ENCODE results near the gene CTRL.

Gene CTRL

DNA sequence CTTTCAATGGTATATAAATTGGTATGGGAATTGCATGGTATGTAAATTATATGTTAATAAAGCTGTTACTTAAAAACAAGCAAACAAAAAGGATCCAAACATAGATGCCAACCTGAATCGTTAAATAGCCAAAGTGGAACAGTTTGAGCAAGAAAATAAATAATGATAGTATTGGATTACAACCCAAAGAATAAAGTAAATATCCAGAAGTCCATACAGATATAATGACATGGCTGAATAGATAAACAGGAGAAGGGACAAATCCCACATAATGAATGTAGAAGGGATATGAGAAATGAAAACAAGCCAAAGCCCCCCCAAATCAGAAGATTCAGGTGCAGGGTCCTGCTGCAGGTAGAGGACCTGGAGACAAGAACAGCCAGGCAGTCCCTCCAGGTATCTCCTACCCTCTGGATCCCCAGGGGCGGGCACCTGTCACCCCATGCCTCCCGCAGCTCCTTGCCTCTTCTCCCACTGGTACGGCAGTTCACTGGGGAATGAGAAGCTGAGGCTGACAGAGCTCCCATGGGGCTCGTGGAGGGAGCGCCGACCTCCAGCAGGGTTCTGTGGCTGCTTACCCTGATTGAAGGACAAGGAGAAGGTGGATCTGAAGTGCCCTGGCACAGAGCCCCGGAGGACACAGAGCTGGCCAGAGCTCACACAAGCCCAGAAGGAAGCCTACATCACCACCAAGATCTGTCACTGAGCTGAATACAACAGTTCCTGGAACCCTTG, 22.1 kb upstream of the CTRL start:
- CTCF ChIA-PET: interaction anchor here (0.9 to 1.7 kb wide), 2 partner anchors 11 to 12 kb away, joined by 3 to 5 read pairs; no protein-coding TSS in a partner anchor
- Mint-ChIP-seq H3K4me3 (no peak overlapping the region), H3K27ac (no peak overlapping the region), H3K27me3 (no peaks in the 10 kb centered on the region), H3K36me3 (peaks cover 13% of the 10 kb centered on the region), H3K9me3 (no peaks in the 10 kb centered on the region), H3K4me1 (peaks cover 3% of the 10 kb centered on the region)
- DNase-seq: no peak

DNA sequence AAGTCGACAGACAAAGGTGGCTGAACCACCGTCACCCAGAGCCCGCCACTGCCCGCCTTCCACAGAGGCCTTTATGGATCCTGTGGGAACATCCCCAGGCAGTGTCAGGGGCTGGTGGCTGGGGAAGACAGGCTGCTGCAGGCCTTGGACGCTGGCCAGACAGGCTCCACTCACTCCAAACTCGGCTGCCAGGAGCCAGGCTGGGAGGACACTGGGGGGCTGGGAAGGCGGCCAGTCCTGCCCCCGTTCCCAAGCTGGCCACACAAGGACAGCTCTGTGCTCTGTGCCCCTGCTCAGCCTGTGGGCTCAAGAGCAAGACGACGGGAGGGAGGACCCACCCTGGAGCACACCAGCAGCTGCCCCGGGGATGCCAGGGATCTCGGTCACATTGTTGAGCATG, 19.8 kb upstream of the CTRL start:
- Mint-ChIP-seq H3K9me3 (no peaks in the 10 kb centered on the region), H3K27ac (no peak overlapping the region), H3K27me3 (no peaks in the 10 kb centered on the region), H3K4me1 (peaks cover 3% of the 10 kb centered on the region), H3K4me3 (no peak overlapping the region), H3K36me3 (peaks cover 10% of the 10 kb centered on the region)
- DNase-seq: no peak
- CTCF ChIA-PET: no interaction called here

DNA sequence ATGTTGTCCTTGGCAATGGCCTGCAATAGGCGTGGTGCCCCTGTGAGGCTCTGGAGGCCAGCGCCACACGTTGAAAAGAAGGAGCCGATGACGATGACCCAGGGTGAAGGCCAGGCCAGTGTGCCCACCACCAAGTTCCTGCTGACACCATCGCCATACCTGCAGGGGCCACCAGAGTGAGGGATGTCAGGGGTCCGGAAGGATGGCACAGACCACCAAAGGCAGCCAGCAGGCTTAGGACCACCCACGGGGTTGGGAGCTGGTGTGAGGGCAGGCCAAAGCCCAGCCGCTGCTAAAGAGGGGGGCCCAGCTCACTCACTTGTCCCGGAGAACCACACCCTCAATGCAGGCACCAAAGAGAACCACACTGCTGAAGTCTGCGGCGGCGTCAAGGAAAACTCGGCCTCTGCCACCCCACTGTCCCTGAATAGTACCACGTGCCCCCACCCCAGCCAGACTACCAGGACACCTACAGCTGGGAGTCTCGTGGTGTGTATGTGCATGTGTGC, 18.7 kb upstream of the CTRL start:
- Mint-ChIP-seq H3K4me1 (peaks cover 3% of the 10 kb centered on the region), H3K36me3 (peaks cover 10% of the 10 kb centered on the region), H3K27me3 (no peaks in the 10 kb centered on the region), H3K4me3 (no peak overlapping the region), H3K9me3 (no peaks in the 10 kb centered on the region), H3K27ac (peak overlapping the region; percentile 37)
- CTCF ChIA-PET: no interaction called here
- no peak for DNase-seq

DNA sequence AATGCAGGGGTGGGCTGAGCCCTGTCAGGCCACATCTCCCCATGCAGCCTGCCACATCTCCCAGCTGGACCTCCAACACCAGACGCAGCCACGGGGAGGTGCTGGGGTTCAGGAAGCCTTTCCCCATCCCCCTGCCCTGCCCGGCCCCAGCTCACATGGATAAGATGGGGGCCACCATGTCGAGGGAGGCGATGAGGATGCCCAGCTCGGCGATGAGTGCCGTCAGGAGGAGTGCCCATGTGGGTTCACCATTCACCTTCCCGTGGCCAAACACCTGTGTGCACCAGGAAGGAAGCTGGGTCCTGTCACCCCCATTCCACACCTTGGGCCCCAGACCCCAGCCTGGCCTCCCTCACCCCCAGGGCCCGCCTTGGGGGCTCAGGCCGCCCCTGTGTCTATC, 18.0 kb upstream of the CTRL start:
- peaks cover 3% of the 10 kb centered on the region for H3K4me1 Mint-ChIP-seq
- CTCF ChIA-PET: no interaction called here

DNA sequence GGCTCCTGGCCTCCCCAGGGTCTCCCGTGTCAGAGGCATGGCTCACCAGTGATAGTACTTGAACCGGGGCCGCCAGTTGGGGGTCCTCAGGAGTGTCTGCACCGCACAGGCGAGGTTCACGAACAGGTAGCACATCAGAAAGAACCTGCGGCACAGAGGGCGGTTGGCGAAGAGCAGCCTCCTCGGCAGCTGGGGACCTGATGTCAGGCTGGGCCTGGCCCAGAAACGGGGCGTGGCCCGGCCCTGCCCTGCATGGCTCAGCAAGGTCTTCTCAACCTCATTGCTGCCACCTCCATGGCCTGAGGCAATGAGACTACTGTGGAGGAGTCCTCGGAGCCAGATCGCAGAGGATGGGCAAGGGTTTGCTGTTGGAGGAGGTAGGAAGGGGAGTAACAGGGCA, 16.4 kb upstream of the CTRL start:
- no peaks in the 10 kb centered on the region for H3K27me3 Mint-ChIP-seq
- H3K4me1 Mint-ChIP-seq: peaks cover 3% of the 10 kb centered on the region
- H3K4me3 Mint-ChIP-seq: no peak overlapping the region
- H3K9me3 Mint-ChIP-seq: no peaks in the 10 kb centered on the region
- H3K27ac Mint-ChIP-seq: no peak overlapping the region
- no peak for DNase-seq
- CTCF ChIA-PET: interaction anchor here (0.6 to 1.1 kb wide), 2 partner anchors 11 to 353 kb away, joined by 3 read pairs; partner anchors contain the start of gene PSMB10
- H3K36me3 Mint-ChIP-seq: peaks cover 9% of the 10 kb centered on the region

More for the DNA sequence above, 18.0 kb upstream of the CTRL start:
- H3K27ac Mint-ChIP-seq: no peak overlapping the region
- no peaks in the 10 kb centered on the region for H3K27me3 Mint-ChIP-seq
- DNase-seq: no peak
- H3K36me3 Mint-ChIP-seq: peaks cover 10% of the 10 kb centered on the region
- no peaks in the 10 kb centered on the region for H3K9me3 Mint-ChIP-seq
- no peak overlapping the region for H3K4me3 Mint-ChIP-seq

DNA sequence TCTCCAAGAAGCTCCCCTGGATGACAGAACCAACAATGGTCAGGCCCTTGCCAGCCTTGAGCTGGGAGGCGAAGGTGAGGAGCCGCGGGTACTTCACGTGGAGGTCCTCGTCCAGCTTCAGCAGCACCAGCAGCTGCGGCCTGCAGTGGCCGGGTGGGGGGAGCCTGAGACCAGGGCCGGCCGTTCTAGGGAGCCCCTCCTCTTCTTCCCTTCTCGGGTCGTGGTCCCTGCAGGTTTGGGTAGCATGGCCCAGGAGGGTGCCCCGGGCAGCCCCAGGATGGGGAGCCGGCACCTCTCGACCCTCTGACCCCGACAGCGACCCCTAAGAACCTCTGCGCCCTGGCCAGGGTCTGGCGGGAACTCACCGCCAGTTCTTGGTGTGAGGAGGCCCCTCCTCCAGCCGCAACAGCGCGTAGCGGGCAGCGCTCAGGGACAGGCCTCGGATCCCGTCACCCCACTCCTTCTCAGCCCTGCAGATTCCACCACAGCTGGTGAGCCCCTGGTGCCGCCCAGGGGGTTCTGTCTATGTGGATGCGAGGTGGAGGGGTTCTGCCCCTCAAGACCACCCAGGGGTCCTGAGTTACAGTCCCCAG, 15.4 kb upstream of the CTRL start:
- CTCF ChIA-PET: interaction anchor here (1.1 kb wide), 1 partner anchor 10 kb away, joined by 3 read pairs; the partner anchor contains the start of gene PSMB10
- Mint-ChIP-seq H3K4me1 (peaks cover 3% of the 10 kb centered on the region), H3K36me3 (peaks cover 9% of the 10 kb centered on the region), H3K27ac (no peak overlapping the region), H3K9me3 (no peaks in the 10 kb centered on the region), H3K27me3 (no peaks in the 10 kb centered on the region), H3K4me3 (no peak overlapping the region)
- DNase-seq: no peak

DNA sequence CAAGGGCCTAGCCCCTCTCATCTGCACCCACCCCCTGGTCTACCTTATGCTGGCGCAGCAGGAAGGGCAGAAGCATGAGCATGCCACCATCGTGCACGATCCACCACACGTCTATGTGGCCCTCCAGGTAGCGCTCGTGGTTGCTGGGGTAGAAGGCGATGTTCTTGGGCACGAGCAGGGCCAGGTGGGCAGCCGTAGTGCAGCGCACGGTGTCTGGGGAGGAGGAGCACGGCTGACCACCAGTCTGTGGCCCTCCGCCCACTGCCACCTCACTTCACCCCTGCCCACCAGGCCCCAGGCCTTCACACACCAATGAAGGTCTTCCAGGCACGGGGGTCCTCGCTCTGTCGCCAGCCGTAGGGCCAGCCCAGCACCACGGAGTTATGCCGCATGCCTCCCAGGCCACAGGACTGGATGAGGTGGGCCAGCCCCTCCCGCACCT, 14.5 kb upstream of the CTRL start:
- peaks cover 9% of the 10 kb centered on the region for H3K36me3 Mint-ChIP-seq
- no peak overlapping the region for H3K27ac Mint-ChIP-seq
- DNase-seq: no peak
- no peaks in the 10 kb centered on the region for H3K9me3 Mint-ChIP-seq
- CTCF ChIA-PET: interaction anchor here (0.8 to 1.0 kb wide), 2 partner anchors 49 to 94 kb away, joined by 3 to 4 read pairs; no protein-coding TSS in a partner anchor
- no peak overlapping the region for H3K4me3 Mint-ChIP-seq
- peaks cover 11% of the 10 kb centered on the region for H3K4me1 Mint-ChIP-seq
- no peaks in the 10 kb centered on the region for H3K27me3 Mint-ChIP-seq

DNA sequence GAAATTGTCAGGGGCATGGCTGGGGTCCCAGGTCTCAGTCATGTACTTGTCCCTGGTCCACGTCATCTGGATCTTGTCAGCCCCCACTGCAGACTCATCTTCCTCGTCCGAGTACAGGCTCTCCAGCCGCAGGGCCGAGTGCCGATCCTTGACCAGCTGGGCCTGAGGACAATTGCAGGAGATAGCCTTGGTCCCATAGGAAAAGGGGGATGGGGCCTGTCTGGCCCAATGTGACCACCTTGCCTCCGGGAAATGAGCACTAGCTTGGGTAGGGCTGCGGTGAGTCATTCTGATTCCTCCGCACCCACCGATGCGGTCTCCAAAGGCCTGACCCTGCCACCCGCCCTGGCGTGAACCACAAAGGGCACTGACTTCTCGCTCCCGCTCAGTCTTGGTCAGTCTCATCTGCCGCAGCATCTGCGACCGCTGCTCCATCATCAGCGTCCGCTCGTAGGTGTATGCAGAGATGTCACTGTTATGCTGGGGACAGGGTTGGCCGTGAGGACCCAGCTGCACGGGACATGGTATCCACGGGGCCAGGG, 13.8 kb upstream of the CTRL start:
- H3K9me3 Mint-ChIP-seq: no peaks in the 10 kb centered on the region

DNA sequence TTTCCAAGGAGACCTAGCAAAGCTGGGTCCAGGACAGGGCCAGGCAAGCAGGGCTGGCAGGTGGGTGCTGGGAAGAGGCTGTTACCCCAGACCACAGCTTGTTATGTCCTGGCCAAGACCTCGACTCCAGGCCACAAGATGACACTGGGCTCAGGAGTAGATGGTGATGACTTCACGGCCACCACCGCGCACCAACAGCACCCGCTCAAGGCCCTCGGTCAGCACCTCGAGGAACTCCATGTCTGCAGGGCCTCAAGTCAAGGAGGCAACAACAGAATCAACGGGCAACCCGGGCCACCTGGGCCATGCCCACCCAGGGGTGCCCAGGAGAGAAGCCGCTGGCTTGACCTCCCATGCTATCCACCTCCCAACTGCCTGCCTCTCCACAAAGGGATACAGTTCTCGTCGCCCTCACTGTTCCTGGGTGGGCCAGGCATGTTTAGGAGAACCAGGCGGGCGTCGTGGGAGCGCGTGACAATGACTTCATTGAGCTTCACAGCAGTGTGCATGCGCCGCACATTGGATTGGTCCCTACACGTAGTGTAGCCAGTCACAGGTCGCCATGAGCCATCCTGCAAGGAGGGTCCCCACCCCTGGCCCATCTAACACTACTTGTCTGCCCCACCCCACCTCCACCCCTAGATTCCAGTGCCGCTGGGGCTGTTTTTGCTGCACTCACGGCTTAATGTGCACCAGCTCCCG, 13.2 kb upstream of the CTRL start:
- peaks cover 24% of the 10 kb centered on the region for H3K4me1 Mint-ChIP-seq
- no peaks in the 10 kb centered on the region for H3K27me3 Mint-ChIP-seq
- H3K36me3 Mint-ChIP-seq: peaks cover 16% of the 10 kb centered on the region
- no peak for DNase-seq
- CTCF ChIA-PET: interaction anchor here (0.8 kb wide), 1 partner anchor 95 kb away, joined by 4 read pairs; no protein-coding TSS in a partner anchor
- H3K9me3 Mint-ChIP-seq: no peaks in the 10 kb centered on the region
- no peak overlapping the region for H3K27ac Mint-ChIP-seq
- no peak overlapping the region for H3K4me3 Mint-ChIP-seq

More for the DNA sequence above, 13.8 kb upstream of the CTRL start:
- H3K36me3 Mint-ChIP-seq: peaks cover 10% of the 10 kb centered on the region
- CTCF ChIA-PET: interaction anchor here (0.8 kb wide), 1 partner anchor 95 kb away, joined by 4 read pairs; no protein-coding TSS in a partner anchor
- H3K4me3 Mint-ChIP-seq: no peak overlapping the region
- no peak for DNase-seq
- H3K27ac Mint-ChIP-seq: peak overlapping the region; percentile 14
- peaks cover 18% of the 10 kb centered on the region for H3K4me1 Mint-ChIP-seq
- no peaks in the 10 kb centered on the region for H3K27me3 Mint-ChIP-seq

DNA sequence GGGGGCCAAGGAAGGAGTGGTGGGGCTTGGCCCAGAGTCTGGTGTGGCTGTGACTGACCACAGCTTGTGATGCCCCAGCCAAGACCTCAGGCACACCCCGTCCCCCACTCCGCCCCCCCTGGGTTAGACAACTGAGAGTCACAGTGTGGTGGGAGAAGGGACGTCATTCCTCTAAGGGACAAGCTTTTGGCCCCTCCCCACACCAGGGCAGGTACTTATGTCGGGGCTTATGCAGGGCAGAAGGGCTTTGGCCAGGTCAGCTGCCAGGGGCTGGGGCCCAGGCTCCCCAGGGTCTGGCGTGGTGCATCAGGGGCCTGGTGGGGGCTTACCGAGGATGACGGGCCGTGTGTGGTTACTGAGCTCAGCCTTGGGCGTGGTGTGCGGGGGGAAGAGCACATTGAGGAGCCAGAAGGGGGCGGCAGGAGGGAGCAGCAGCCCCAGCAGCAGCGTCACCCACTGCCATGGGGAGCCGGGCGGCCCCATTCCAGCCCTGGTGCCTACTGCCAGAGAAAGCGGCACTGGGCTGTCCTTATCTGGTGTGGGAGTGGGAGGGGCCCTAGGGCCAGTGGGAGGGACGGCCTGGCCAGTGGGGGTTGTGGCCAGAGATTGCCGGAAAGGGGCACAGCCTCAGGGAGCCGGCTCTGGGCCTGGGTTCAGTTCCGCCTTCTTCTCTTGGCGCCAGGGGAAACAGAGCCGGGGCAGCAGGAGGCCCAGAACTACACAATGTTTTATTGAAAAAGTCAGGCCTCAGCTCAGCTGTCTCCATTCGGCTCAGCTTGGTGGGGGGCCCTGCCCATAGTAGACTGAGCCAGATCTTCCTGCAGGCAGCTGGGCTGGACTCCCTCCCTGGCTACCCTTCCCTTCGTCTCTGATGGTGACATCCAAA, 12.2 kb upstream of the CTRL start, which contains the start of gene LCAT:
TSS of gene LCAT (minus strand) at position 502 of the 886 bp plus-strand sequence. CDS start at position 483, 19 bp downstream.
- CTCF ChIA-PET: no interaction called here
- Mint-ChIP-seq H3K36me3 (peaks cover 16% of the 10 kb centered on the region), H3K9me3 (no peaks in the 10 kb centered on the region), H3K27ac (peak within 1 kb of the TSS; percentile 58), H3K4me1 (peaks cover 33% of the 10 kb centered on the region), H3K4me3 (no peak within 1 kb of the TSS), H3K27me3 (no peaks in the 10 kb centered on the region)
- no peak for DNase-seq

DNA sequence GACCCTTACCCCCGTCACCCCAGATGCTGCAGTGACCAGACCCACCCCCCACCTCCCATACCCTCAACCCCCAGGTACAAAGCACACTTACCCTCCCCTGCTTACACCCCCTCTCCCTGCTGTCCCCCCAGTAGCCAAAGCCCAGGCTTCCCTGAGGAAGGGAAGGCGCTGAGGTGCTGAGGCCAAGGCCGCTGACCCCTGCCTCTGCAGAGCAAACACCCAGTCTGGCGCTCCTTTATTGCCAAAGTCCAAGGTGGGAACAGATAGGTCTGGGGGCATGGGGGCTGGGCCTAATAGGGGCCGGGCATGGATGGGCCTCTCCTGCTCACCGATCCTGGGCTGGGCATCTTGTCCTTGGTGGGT, 11.6 kb upstream of the CTRL start:
- Mint-ChIP-seq H3K27me3 (no peaks in the 10 kb centered on the region), H3K4me1 (peaks cover 34% of the 10 kb centered on the region), H3K4me3 (no peak overlapping the region), H3K9me3 (no peaks in the 10 kb centered on the region), H3K27ac (peak overlapping the region; percentile 58), H3K36me3 (peaks cover 16% of the 10 kb centered on the region)
- CTCF ChIA-PET: interaction anchor here (1.0 to 2.5 kb wide), 5 partner anchors 10 to 280 kb away, joined by 3 to 11 read pairs (median 5); no protein-coding TSS in a partner anchor
- DNase-seq: no peak

DNA sequence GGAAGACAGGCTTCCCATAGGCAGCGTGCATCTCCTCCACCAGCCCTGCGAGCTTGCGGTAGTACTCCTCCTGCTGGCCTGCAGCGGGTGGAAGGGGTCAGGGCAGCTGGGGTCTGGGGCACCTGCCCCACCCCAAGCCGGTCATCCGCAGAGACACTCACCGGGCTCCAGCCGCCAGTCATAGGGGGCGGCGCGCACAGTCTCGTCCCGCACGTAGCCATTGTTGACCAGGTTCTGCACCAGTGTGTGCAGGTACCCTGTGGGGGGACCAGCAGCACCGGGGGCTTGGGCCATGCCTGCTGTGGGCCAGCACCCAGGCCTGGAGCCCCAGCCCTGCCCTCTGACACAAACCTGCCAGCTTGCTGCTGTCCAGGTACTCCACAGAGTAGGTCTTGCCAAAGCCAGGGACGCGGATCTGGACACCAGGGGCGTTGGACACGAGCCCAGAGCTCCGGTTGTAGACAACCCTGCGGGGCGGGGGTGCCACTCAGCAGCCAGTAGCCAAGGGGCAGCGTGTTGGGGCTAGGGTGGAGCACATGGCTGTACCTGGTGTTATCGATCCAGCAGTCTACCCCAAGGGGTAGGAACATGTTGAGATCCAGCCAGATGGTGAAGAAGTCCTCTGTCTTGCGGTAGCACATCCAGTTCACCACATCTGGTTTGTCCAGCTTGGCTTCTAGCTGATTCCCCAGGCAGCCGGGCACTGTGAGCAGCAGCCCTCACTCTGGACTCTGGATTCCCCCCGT, 11.0 kb upstream of the CTRL start:
- CTCF ChIA-PET: interaction anchor here (0.7 to 2.5 kb wide), 18 partner anchors 10 to 280 kb away, joined by 3 to 11 read pairs (median 4); partner anchors contain the start of genes CTRL and DPEP2
- Mint-ChIP-seq H3K4me3 (no peak overlapping the region), H3K27me3 (no peaks in the 10 kb centered on the region), H3K27ac (no peak overlapping the region), H3K4me1 (peaks cover 34% of the 10 kb centered on the region), H3K9me3 (no peaks in the 10 kb centered on the region), H3K36me3 (peaks cover 16% of the 10 kb centered on the region)
- DNase-seq: no peak

Data from activated naive CD4-positive, alpha-beta T cell treated with anti-CD3 and anti-CD28 coated beads, Interleukin-2, amount 10 ng/mL, durations not matched to agents 7 days and 5 days (primary cell).